CD4-positive, alpha-beta T cell (primary cell): ENCODE measurements around the gene MANSC4. TPM values are rescaled to one million over a fixed set of nuclear protein-coding genes. Genes with fewer than 3 reads are reported as not detected.
A peak's percentile ranks its signal among the peaks of the same experiment; 100 is the strongest.

Experiments used
- ATAC-seq: fragments of 200-7000 bp; cut with Tn5 transposase; one replicate; pipeline ENCODE4 v1.10.0; 2022; ENCODE audit warnings: mild to moderate bottlenecking; ENCODE audit not compliant: poor library complexity
- CTCF ChIA-PET: fragments of 350-600 bp; sonication (Branson Sonifier 250); formaldehyde crosslinking; loops from one replicate; lab custom pipeline; 2021; ENCODE audit warnings: antibody characterized with exemption, inconsistent platforms; lab: Charles Lee
- POLR2A ChIA-PET: fragments of 350-600 bp; sonication (Branson Sonifier 250); formaldehyde crosslinking; loops from one replicate; lab custom pipeline; 2021; ENCODE audit warnings: antibody characterized with exemption, inconsistent platforms; lab: Charles Lee
- DNase-seq, 14 experiments: peaks; one replicate each; pipeline ENCODE4 v3.0.0-alpha.2; 2013 to 2020; ENCODE audit warnings: mixed read lengths in 2 of 14
- H3K27ac ChIP-seq, 2 donors: one replicate each; pipeline versions ENCODE4 v1.5.1 to v1.7.0; 2013; ENCODE audit warnings: low read length in 2 of 2, low read depth in 1 of 2, mild to moderate bottlenecking in 1 of 2
- H3K27me3 ChIP-seq, 2 experiments: 1 replicate in 1 of 2; 2 replicates in 1 of 2; pipeline versions ENCODE4 v1.6.1 to v1.7.0; 2013; ENCODE audit warnings: low read length in 2 of 2, control low read depth in 1 of 2, mild to moderate bottlenecking in 1 of 2, moderate library complexity in 1 of 2; ENCODE audit not compliant: insufficient read depth in 2 of 2, control insufficient read depth in 1 of 2
- H3K36me3 ChIP-seq: one replicate; pipeline ENCODE4 v1.6.1; 2013; ENCODE audit warnings: low read length, control low read depth; ENCODE audit not compliant: insufficient read depth
- H3K4me1 ChIP-seq: one replicate; pipeline ENCODE4 v1.6.1; 2013; ENCODE audit warnings: low read length, control low read depth; ENCODE audit not compliant: insufficient read depth
- H3K4me3 ChIP-seq: one replicate; pipeline ENCODE4 v1.5.1; 2013; ENCODE audit warnings: mild to moderate bottlenecking, low read length, moderate library complexity
- H3K9me3 ChIP-seq, 2 experiments: 1 replicate in 1 of 2; 2 replicates in 1 of 2; pipeline versions ENCODE4 v1.6.1 to v1.7.0; 2013; ENCODE audit warnings: low read length in 2 of 2, mild to moderate bottlenecking in 2 of 2, control low read depth in 1 of 2, moderate library complexity in 1 of 2; ENCODE audit not compliant: control insufficient read depth in 1 of 2, insufficient read depth in 1 of 2
- H3K27ac Mint-ChIP-seq: one replicate; pipeline ENCODE4 v1.8.0; 2020; ENCODE audit warnings: mixed read lengths
- H3K27me3 Mint-ChIP-seq: one replicate; pipeline ENCODE4 v1.8.0; 2021; ENCODE audit warnings: mixed read lengths
- H3K36me3 Mint-ChIP-seq: one replicate; pipeline ENCODE4 v1.8.0; 2021; ENCODE audit warnings: low read depth, mixed read lengths
- H3K4me1 Mint-ChIP-seq: one replicate; pipeline ENCODE4 v1.8.0; 2021; ENCODE audit warnings: low read depth, mixed read lengths
- H3K4me3 Mint-ChIP-seq: one replicate; pipeline ENCODE4 v1.8.0; 2020; ENCODE audit warnings: mild to moderate bottlenecking, mixed read lengths
- H3K9me3 Mint-ChIP-seq: one replicate; pipeline ENCODE4 v1.8.0; 2020; ENCODE audit warnings: mixed read lengths
- intact Hi-C, 2 experiments: fragments of 100-400 bp; cut with DNase I in 1 of 2; cut with micrococcal nuclease in 1 of 2; formaldehyde crosslinking; loops; one replicate each; pipeline versions ENCODE4 v1.15.1 to v1.9.0; 2023 to 2025; cut with DNase I, micrococcal nuclease
- total RNA-seq, 174 experiments: library from RNA in 2 of 174; stranded (reverse) in 2 of 174; gene quantifications; one replicate each; pipeline ENCODE4 v1.2.3 and lab custom pipeline; 2021 to 2026
- TF ChIP-seq, protein P1 (sequence below): fragments of 200-600 bp; IDR thresholded peaks from one replicate; pipeline ENCODE4 v1.8.0; 2022; ENCODE audit warnings: antibody characterized with exemption, mild to moderate bottlenecking

MANSC4 gene
- total RNA-seq, 2 experiments from 2014 or later, result not detected

DNA sequence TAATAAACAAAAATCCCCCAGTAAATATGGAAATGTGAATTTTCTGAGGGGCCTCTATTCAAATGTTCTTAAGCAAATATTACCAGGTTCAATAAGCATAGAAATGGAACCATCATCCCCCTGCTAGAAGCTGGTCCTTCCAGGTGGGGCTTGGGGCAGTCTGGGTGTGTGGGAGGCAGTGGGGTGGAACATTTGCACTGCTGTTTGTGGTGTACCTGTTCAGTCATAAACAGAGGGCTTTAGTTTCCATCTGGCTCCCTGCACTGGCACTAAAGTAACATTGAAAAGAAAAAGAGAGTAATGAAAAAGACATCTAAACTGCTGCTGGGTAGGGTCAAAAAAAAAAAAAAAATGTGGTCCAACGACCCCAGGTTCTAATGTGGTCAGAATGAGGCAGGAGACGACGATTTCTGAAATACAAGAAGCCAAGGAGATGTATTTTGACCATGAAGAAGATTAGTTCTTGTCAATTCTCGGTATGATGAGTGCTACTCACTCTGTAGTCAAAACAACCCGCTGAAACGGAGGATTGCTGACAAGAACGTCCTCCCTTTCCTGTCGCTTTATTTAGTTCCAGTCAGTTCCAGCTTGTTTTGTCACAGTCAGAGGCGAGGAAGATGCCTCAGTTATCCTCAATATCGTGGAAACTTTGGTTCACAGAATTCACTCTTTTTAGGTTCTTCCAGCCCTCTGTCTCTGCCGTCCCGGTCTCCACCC, 44.2 kb upstream of the MANSC4 start:
- ATAC-seq, result no peak
- Histone ChIP-seq H3K36me3 (no peaks in the 10 kb centered on the region), H3K27me3 (no peaks in the 10 kb centered on the region), H3K27ac (no peak overlapping the region), H3K4me3 (no peak overlapping the region), H3K4me1 (peaks cover 13% of the 10 kb centered on the region), H3K9me3 (no peaks in the 10 kb centered on the region)
- Mint-ChIP-seq H3K4me1 (peaks cover 31% of the 10 kb centered on the region), H3K27ac (no peak overlapping the region), H3K27me3 (no peaks in the 10 kb centered on the region), H3K4me3 (no peak overlapping the region), H3K36me3 (no peaks in the 10 kb centered on the region), H3K9me3 (no peaks in the 10 kb centered on the region)
- POLR2A ChIA-PET, result no interaction called here
- CTCF ChIA-PET, result no interaction called here
- TF ChIP-seq, protein P1, sequence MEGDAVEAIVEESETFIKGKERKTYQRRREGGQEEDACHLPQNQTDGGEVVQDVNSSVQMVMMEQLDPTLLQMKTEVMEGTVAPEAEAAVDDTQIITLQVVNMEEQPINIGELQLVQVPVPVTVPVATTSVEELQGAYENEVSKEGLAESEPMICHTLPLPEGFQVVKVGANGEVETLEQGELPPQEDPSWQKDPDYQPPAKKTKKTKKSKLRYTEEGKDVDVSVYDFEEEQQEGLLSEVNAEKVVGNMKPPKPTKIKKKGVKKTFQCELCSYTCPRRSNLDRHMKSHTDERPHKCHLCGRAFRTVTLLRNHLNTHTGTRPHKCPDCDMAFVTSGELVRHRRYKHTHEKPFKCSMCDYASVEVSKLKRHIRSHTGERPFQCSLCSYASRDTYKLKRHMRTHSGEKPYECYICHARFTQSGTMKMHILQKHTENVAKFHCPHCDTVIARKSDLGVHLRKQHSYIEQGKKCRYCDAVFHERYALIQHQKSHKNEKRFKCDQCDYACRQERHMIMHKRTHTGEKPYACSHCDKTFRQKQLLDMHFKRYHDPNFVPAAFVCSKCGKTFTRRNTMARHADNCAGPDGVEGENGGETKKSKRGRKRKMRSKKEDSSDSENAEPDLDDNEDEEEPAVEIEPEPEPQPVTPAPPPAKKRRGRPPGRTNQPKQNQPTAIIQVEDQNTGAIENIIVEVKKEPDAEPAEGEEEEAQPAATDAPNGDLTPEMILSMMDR, result no peak
- intact Hi-C loops, result loop anchor here (5.0 to 10.0 kb wide), 2 partner anchors 108 to 371 kb away; partner anchors contain the start of gene CCDC91 (in 1 of the 2)
- DNase-seq, result no peak

DNA sequence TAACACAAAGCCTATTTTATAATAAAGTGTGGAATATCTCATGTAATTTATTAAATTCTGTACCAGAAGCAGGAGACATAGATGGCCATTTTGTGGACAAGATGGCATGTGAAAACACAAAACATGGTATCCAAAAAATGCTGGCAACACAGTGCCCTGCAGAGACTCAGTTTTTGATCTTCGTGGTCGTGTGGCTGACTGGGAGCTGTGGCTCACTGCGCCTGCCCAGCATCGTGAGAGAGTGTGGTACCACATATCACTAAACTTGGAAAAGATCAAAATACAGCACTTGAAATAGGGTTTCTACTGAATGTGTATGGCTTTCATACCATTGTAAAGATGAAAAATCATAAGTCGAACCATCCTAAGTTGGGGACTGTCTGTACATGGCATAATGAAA, 43.0 kb upstream of the MANSC4 start:
- Histone ChIP-seq H3K4me1 (peaks cover 13% of the 10 kb centered on the region), H3K27ac (no peak overlapping the region), H3K36me3 (no peaks in the 10 kb centered on the region), H3K27me3 (no peaks in the 10 kb centered on the region), H3K9me3 (no peaks in the 10 kb centered on the region), H3K4me3 (no peak overlapping the region)
- H3K27me3 Mint-ChIP-seq, result no peaks in the 10 kb centered on the region
- no peak for DNase-seq
- no peak for ATAC-seq
- intact Hi-C loops, result loop anchor here (2.0 to 10.0 kb wide), 3 partner anchors 88 to 372 kb away; partner anchors contain the start of gene CCDC91 (in 1 of the 2)
- TF ChIP-seq, protein P1, result no peak
- no peaks in the 10 kb centered on the region for H3K9me3 Mint-ChIP-seq
- no peak overlapping the region for H3K27ac Mint-ChIP-seq
- POLR2A ChIA-PET, result no interaction called here
- peaks cover 31% of the 10 kb centered on the region for H3K4me1 Mint-ChIP-seq
- no peak overlapping the region for H3K4me3 Mint-ChIP-seq
- H3K36me3 Mint-ChIP-seq, result no peaks in the 10 kb centered on the region
- CTCF ChIA-PET, result no interaction called here

DNA sequence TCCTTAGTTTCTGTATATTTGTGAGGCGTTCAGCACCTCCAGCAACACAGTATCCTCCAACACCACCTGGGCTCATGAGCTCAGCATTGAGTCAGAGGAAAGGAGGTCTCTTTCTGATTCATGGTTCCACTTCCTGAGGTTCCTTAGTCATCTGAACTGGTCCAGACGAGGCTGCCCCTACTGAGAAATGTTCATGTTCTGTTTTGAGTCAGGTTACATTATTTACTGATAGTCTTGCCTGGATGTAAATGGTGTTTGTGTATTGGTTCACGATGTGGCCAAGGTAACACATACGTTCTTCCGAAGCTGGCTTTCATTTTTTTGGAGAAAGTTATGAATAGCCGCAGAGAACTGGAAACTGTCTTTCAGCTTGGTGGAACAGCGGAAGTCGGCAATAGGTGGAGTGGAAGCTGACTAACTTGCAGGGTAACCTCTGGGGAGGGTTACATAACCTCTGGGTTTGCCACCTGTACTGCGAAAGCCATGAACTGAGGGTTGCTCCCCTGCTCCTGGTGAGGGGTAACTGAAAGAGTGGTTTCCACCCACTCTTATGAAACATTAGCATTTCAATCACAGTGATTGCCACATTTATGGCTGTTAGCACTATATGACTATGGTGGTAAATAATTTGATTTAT, 42.2 kb upstream of the MANSC4 start:
- Mint-ChIP-seq H3K4me3 (peak overlapping the region; percentile 77), H3K9me3 (no peaks in the 10 kb centered on the region), H3K4me1 (peaks cover 31% of the 10 kb centered on the region), H3K27ac (peak overlapping the region; percentile 64), H3K27me3 (no peaks in the 10 kb centered on the region), H3K36me3 (no peaks in the 10 kb centered on the region)
- peak; percentile 18 to 78 (median 44) for DNase-seq
- TF ChIP-seq, protein P1, result no peak
- H3K4me3 ChIP-seq, result peak overlapping the region; percentile 40
- ATAC-seq, result peak; percentile 81
- intact Hi-C loops, result loop anchor here (2.0 to 10.0 kb wide), 3 partner anchors 87 to 373 kb away; partner anchors contain the start of gene CCDC91 (in 1 of the 2)
- CTCF ChIA-PET, result interaction anchor here (1.0 to 1.7 kb wide), 9 partner anchors 9 to 989 kb away, joined by 3 to 12 read pairs (median 3); partner anchors contain the start of genes ITPR2, KLHL42 and MANSC4
- H3K36me3 ChIP-seq, result no peaks in the 10 kb centered on the region
- peaks cover 13% of the 10 kb centered on the region for H3K4me1 ChIP-seq
- POLR2A ChIA-PET, result interaction anchor here (0.8 to 1.6 kb wide), 7 partner anchors 16 to 118 kb away, joined by 3 to 9 read pairs (median 3); partner anchors contain the start of genes KLHL42 and MANSC4
- peak overlapping the region in 1 of 2 donors; percentile 47 for H3K27ac ChIP-seq
- H3K27me3 ChIP-seq, result no peaks in the 10 kb centered on the region
- no peaks in the 10 kb centered on the region for H3K9me3 ChIP-seq
